HG03520 (cell line): ENCODE measurements around the gene NUDT16L1.

Experiments
- ATAC-seq: cut with Tn5 transposase; IDR thresholded peaks from one replicate; pipeline ENCODE4 v1.9.1; 2021; ENCODE audit warnings: mild to moderate bottlenecking, moderate library complexity; ENCODE audit not compliant: unreplicated experiment

NUDT16L1 gene

GRCh38 chr16:4663777-4664465 is 29.4 kb upstream of the NUDT16L1 start:
- ATAC-seq, result no peak

- ATAC-seq, result no peak
These were observed 28.6 kb upstream of the NUDT16L1 start for GRCh38 chr16:4664538-4665418.

- ATAC-seq, result no peak
These were observed 26.7 kb upstream of the NUDT16L1 start for GRCh38 chr16:4666537-4667202.

- ATAC-seq, result no peak
These were observed 26.0 kb upstream of the NUDT16L1 start for GRCh38 chr16:4667203-4667963.

GRCh38 chr16:4668313-4668960 is 24.9 kb upstream of the NUDT16L1 start:
- no peak for ATAC-seq

GRCh38 chr16:4673387-4674046 is 19.8 kb upstream of the NUDT16L1 start:
- ATAC-seq, result no peak

GRCh38 chr16:4674926-4675530 is 18.3 kb upstream of the NUDT16L1 start:
- no peak for ATAC-seq

GRCh38 chr16:4675864-4676786 is 17.2 kb upstream of the NUDT16L1 start:
- ATAC-seq, result no peak

GRCh38 chr16:4676831-4677230 is 16.5 kb upstream of the NUDT16L1 start:
- ATAC-seq, result no peak

- ATAC-seq, result no peak
These were observed 16.0 kb upstream of the NUDT16L1 start for GRCh38 chr16:4677390-4677789.

- ATAC-seq, result no peak
These were observed 15.4 kb upstream of the NUDT16L1 start for GRCh38 chr16:4677994-4678393.

- ATAC-seq, result no peak
These were observed 14.8 kb upstream of the NUDT16L1 start for GRCh38 chr16:4678596-4678995.

- no peak for ATAC-seq
These were observed 14.1 kb upstream of the NUDT16L1 start for GRCh38 chr16:4679156-4679849.

- ATAC-seq, result no peak
These were observed 13.3 kb upstream of the NUDT16L1 start for GRCh38 chr16:4679850-4680636.

GRCh38 chr16:4680673-4681470 is 12.5 kb upstream of the NUDT16L1 start:
- no peak for ATAC-seq

- ATAC-seq, result no peak
These were observed 11.8 kb upstream of the NUDT16L1 start for GRCh38 chr16:4681471-4682083.
